ENCODE results near the gene CNNM1. TPM values are rescaled to one million over a fixed set of nuclear protein-coding genes. Genes with fewer than 3 reads are reported as not detected.

The CNNM1 gene
- total and polyA plus RNA-seq, 8 donors: 0.17 to 0.94 (median 0.36) TPM

DNA sequence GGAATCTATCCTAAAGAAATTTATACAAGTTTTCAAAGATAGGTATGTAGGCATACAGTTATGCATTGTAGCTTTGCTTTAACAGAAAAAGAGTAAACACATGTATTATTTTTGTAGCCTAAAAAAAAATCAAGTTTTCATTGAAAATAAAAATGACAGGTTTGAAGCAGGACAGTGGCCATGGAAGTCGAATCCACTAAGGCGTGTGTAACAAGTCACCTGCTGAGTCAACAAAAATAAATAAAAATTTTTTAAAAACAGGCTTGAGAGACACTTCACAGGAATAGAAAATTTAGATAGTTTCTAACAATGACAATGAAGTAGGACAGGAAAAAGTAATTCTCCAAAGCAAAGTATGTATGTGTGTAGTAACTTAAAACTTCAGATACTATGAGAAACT lies 109.7 kb downstream of the CNNM1 start:
- Histone ChIP-seq H3K27me3 (no peaks in the 10 kb centered on the region), H3K4me1 (no peaks in the 10 kb centered on the region), H3K4me3 (no peak overlapping the region), H3K9me3 (no peaks in the 10 kb centered on the region), H3K36me3 (peaks cover 0 to 2% of the 10 kb centered on the region in 2 donors), H3K27ac (no peak overlapping the region)
- DNase-seq (no peak), ATAC-seq (no peak)
- intact Hi-C loops (cut with DNase I): loop anchor here in 1 of 2 donors (10.0 kb wide), 1 partner anchor 176 kb away; no protein-coding TSS in a partner anchor
- TF ChIP-seq, protein P1, sequence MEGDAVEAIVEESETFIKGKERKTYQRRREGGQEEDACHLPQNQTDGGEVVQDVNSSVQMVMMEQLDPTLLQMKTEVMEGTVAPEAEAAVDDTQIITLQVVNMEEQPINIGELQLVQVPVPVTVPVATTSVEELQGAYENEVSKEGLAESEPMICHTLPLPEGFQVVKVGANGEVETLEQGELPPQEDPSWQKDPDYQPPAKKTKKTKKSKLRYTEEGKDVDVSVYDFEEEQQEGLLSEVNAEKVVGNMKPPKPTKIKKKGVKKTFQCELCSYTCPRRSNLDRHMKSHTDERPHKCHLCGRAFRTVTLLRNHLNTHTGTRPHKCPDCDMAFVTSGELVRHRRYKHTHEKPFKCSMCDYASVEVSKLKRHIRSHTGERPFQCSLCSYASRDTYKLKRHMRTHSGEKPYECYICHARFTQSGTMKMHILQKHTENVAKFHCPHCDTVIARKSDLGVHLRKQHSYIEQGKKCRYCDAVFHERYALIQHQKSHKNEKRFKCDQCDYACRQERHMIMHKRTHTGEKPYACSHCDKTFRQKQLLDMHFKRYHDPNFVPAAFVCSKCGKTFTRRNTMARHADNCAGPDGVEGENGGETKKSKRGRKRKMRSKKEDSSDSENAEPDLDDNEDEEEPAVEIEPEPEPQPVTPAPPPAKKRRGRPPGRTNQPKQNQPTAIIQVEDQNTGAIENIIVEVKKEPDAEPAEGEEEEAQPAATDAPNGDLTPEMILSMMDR (IDR thresholded peaks at IDR 0.05): no peak

DNA sequence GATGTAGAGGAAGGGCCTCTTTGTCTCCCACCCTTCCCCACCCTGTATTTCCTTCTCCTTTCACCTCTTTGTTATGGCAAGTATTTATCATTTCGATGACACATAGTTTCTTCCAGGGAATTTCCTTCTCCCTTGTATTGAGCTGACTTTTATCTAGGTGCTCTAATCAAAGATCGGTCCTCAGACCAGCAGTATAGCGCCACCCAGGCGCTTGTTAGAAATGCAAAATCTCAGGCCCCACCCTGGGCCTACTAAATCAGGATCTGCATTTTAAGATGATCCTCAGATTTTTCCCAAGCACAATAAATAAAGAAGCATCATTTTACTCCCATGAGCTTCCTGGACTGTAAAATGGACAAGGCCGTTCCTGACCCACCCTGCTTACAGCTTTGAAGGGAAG lies 113.2 kb downstream of the CNNM1 start:
- TF ChIP-seq, protein P1 (IDR thresholded peaks at IDR 0.05): no peak
- Histone ChIP-seq H3K4me3 (no peak overlapping the region), H3K27me3 (peaks cover 0 to 17% of the 10 kb centered on the region in 2 donors), H3K9me3 (no peaks in the 10 kb centered on the region), H3K36me3 (no peaks in the 10 kb centered on the region), H3K4me1 (no peaks in the 10 kb centered on the region), H3K27ac (no peak overlapping the region)
- no peak for ATAC-seq
- no peak for DNase-seq
- intact Hi-C loops (cut with DNase I): no loop called here

DNA sequence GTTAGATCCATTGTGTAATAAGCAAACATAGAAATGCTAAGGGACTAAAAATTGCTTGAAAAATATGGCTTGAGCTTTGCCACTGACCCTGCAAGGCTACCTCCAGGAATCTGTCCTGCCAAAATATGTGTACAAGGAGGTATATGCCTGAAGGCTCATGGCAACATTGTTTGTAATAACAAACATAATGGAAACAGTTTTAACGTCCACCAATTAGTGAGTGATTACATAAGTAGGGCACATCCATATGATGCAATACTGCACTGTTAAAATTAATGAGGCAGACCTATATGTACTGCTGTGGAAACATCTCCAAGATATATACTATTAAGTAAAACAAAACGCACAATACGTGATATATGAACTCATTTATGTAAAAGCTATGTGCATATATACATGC lies 114.3 kb downstream of the CNNM1 start:
- ATAC-seq (no peak), DNase-seq (no peak)
- Histone ChIP-seq H3K4me1 (no peaks in the 10 kb centered on the region), H3K4me3 (no peak overlapping the region), H3K27ac (no peak overlapping the region), H3K36me3 (no peaks in the 10 kb centered on the region), H3K9me3 (no peaks in the 10 kb centered on the region), H3K27me3 (peaks cover 0 to 17% of the 10 kb centered on the region in 2 donors)
- TF ChIP-seq, protein P1 (IDR thresholded peaks at IDR 0.05): no peak
- intact Hi-C loops (cut with DNase I): no loop called here

Other genes starting within 250 kb of the CNNM1 start
- gene HPSE2, start 93.5 kb upstream of the CNNM1 start, total RNA-seq: under 1 TPM; 0.50 to 0.99 TPM
- 10 to 100 TPM in 5 of 6 donors, 1 to 10 TPM in 1; 7.3 to 20.4 (median 14.1) TPM for gene HPSE2, start 93.5 kb upstream of the CNNM1 start, polyA plus RNA-seq (ENCODE audit: insufficient read length in 6 of 6)
- gene GOT1, start 101.3 kb downstream of the CNNM1 start, total RNA-seq: 10 to 100 TPM; 28.0 to 32.4 TPM
- gene GOT1, start 101.3 kb downstream of the CNNM1 start, polyA plus RNA-seq (ENCODE audit: insufficient read length in 6 of 6): 10 to 100 TPM; 26.5 to 32.5 (median 29.4) TPM
- gene NKX2-3, start 203.6 kb downstream of the CNNM1 start, total RNA-seq: not detected
- not detected for gene NKX2-3, start 203.6 kb downstream of the CNNM1 start, polyA plus RNA-seq (ENCODE audit: insufficient read length in 6 of 6)

All from left lung (tissue), 10 donors.